ENCODE data around the gene GNAQ. TPM values are rescaled to one million over a fixed set of nuclear protein-coding genes. Genes with fewer than 3 reads are reported as not detected.

Gene GNAQ
- 8.5 to 17.7 TPM (median 16.4 TPM) in 5 replicates for total RNA-seq (2022; extraction: Qiagen RNA extraction; ENCODE audit: low read depth)

DNA sequence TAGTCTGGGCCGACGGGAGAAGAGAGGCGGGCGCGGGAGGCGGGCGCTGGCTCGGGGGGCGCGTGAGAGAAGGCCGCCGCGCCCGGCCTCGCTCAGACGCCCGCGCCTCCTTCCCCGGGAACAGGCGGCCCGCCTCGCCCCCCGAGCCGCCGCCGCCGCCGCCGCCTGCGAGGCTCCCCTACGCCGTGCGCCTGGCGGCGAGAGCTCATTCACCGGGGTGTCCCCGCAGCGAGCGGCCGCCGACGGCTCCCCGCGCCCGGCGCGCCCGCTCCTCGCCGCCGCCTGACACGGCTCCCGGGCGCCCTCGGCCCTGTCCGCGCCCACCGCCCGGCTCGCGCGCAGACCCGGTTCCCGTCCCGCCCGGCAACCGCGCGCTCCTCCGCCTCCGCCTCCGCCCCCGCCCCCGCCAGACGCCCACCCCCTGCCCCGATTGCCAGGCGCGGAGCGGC lies at the start of gene GNAQ:
TSS of gene GNAQ (minus strand) at position 368 of the 449 bp plus-strand sequence. CDS start 576 bp downstream, outside the sequence.

Other genes starting within 250 kb of the GNAQ start
- gene CEP78, start 204.3 kb upstream of the GNAQ start, total RNA-seq (2022; extraction: Qiagen RNA extraction; ENCODE audit: low read depth): 14.9 to 20.1 TPM (median 17.5 TPM) in 5 replicates

Data from A549 treated with RU486 at 1 μM for 4 hours (cell line).